ENCODE data around the gene TP53AIP1.

- TF ChIP-seq CTCF (IDR thresholded peaks at IDR 0.05) (no peak), POLR2A (IDR thresholded peaks at IDR 0.05) (no peak), POLR2AphosphoS5 (IDR thresholded peaks at IDR 0.05) (no peak), EP300 (IDR thresholded peaks at IDR 0.05) (no peak)
These were observed 19.0 kb upstream of the TP53AIP1 start for GRCh38 chr11:128961645-128962044.

Data from sigmoid colon (tissue), 4 donors.